ENCODE measurements around the gene KCNK4.

KCNK4 gene

DNA sequence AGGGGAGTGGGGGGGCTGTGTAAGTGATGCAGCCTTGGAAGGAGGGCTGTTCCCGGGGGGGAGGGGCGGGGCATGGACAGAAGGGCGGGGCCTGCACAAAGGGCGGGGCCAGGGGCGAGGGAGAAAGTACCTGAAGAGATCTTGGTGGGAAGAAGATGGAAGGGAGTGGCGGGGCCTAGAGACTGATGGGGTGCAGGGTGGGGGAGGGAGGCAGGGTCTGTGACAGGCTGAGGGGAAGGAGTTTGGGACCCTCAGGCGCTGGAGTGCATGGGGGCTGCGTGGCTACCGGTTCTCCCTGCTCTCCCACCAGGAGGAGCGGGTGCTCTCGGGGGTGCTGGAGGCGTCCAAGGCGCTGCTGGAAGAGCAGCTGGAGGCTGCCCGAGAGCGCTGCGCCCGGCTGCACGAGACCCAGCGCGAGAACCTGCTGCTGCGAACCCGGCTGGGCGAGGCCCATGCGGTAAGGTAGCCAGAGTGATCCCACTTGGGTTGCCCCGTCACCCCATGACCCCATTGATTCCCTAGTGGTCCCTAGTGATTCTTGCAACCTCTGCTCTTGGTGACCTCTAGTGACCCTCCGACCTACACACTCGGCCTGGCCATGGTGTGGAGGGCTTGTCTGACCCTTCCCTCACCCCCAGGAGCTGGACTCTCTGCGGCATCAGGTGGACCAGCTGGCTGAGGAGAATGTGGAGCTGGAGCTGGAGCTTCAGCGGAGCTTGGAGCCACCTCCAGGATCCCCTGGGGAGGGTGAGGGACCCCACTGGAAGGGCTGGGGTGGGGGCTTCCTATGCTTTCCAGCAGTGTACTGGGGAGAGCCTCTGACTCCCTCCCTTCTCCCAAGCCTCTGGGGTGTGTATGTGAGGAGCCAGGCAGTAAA, 52.0 kb downstream of the KCNK4 start:
- H3K27ac ChIP-seq: peak overlapping the region; percentile 99
- peaks cover 57% of the 10 kb centered on the region for H3K36me3 ChIP-seq
- no peaks in the 10 kb centered on the region for H3K9me3 ChIP-seq
- TF ChIP-seq, protein P1, sequence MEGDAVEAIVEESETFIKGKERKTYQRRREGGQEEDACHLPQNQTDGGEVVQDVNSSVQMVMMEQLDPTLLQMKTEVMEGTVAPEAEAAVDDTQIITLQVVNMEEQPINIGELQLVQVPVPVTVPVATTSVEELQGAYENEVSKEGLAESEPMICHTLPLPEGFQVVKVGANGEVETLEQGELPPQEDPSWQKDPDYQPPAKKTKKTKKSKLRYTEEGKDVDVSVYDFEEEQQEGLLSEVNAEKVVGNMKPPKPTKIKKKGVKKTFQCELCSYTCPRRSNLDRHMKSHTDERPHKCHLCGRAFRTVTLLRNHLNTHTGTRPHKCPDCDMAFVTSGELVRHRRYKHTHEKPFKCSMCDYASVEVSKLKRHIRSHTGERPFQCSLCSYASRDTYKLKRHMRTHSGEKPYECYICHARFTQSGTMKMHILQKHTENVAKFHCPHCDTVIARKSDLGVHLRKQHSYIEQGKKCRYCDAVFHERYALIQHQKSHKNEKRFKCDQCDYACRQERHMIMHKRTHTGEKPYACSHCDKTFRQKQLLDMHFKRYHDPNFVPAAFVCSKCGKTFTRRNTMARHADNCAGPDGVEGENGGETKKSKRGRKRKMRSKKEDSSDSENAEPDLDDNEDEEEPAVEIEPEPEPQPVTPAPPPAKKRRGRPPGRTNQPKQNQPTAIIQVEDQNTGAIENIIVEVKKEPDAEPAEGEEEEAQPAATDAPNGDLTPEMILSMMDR (IDR thresholded peaks at IDR 0.05): no peak
- H3K27me3 ChIP-seq: no peaks in the 10 kb centered on the region
- peaks cover 79 to 80% of the 10 kb centered on the region in 2 experiments for H3K4me1 ChIP-seq (ENCODE audit: control insufficient read depth in 1 of 2, insufficient read depth in 1 of 2, low read depth in 1 of 2, low read length in 1 of 2)
- H3K4me3 ChIP-seq (ENCODE audit: low read depth in 1 of 2, low read length in 1 of 2): peak overlapping the region; percentile 88 to 89

DNA sequence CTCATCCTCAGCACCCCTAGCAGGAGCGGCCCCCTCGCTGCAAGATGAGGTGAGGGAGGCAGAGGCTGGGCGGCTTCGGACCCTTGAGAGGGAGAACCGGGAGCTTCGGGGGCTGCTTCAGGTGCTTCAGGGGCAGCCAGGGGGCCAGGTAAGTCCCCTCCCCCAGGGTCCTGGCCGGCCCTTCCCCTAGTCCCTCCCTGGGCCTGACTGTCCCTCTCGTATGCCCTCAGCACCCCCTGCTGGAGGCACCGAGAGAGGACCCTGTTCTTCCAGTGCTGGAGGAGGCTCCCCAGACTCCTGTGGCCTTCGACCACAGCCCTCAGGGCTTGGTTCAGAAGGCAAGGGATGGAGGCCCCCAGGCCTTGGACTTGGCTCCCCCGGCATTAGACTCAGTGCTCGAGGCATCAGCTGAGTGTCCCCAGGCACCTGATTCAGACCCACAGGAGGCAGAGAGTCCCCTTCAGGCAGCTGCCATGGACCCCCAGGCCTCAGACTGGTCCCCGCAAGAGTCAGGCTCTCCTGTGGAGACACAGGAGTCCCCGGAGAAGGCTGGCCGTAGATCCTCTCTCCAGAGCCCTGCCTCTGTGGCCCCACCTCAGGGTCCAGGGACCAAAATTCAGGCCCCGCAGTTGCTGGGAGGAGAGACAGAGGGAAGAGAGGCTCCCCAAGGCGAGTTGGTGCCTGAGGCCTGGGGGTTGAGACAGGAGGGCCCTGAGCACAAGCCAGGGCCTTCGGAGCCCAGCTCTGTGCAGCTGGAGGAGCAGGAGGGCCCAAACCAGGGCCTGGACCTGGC, 52.9 kb downstream of the KCNK4 start:
- Histone ChIP-seq H3K4me1 (ENCODE audit: control insufficient read depth in 1 of 2, insufficient read depth in 1 of 2, low read depth in 1 of 2, low read length in 1 of 2) (peaks cover 70 to 72% of the 10 kb centered on the region in 2 experiments), H3K27me3 (no peaks in the 10 kb centered on the region), H3K9me3 (no peaks in the 10 kb centered on the region), H3K4me3 (ENCODE audit: low read depth in 1 of 2, low read length in 1 of 2) (no peak overlapping the region), H3K27ac (peak overlapping the region; percentile 99), H3K36me3 (peaks cover 65% of the 10 kb centered on the region)
- TF ChIP-seq, protein P1 (IDR thresholded peaks at IDR 0.05): peak; percentile 10

DNA sequence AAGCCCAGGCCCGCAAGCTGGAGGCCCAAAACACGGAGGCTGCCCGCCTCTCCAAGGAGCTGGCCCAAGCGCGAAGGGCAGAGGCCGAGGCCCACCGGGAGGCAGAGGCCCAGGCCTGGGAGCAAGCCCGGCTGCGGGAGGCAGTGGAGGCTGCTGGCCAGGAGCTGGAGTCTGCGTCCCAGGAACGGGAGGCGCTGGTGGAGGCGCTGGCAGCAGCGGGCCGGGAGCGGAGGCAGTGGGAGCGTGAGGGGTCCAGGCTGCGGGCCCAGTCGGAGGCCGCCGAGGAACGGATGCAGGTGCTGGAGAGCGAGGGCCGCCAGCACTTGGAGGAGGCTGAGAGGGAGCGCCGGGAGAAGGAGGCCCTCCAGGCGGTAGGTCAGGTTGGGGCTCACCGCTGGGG, 53.7 kb downstream of the KCNK4 start:
- Histone ChIP-seq H3K27me3 (no peaks in the 10 kb centered on the region), H3K4me1 (ENCODE audit: control insufficient read depth in 1 of 2, insufficient read depth in 1 of 2, low read depth in 1 of 2, low read length in 1 of 2) (peaks cover 62 to 64% of the 10 kb centered on the region in 2 experiments), H3K9me3 (no peaks in the 10 kb centered on the region), H3K27ac (peak overlapping the region; percentile 99), H3K36me3 (peaks cover 73% of the 10 kb centered on the region), H3K4me3 (ENCODE audit: low read depth in 1 of 2, low read length in 1 of 2) (no peak overlapping the region)
- TF ChIP-seq, protein P1 (IDR thresholded peaks at IDR 0.05): no peak

DNA sequence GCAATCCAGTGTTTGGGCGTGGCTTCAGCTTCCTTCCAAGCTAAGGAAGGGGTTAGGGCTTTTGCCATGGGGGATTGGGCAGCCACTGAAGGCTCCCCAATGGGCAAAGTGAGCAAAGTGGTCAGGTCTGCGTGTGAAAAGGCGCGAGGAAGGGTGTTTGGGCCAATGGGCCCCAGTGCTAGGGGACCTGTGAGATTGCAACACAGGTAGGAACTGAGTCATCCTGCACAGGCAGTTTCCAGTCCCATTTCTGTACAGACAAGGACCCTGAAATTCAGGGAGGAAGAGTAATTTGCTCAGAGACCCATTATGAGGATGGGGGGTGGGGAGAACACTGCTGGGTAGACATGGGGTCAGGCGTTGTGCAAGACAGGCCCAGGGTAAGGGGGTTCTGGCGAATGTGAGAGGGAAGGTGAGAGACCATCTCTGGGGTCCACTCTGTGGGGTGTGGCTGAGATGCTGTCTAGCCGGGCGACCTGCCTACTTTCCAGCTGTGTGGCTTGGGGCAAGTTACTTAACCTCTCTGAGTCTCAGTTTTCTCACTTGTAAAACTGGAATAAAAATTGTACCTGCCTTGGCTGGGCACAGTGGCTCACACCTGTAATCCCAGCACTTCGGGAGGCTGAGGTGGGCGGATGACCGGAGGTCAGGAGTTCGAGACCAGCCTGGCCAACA, 56.2 kb downstream of the KCNK4 start:
- H3K9me3 ChIP-seq: no peaks in the 10 kb centered on the region
- H3K36me3 ChIP-seq: peaks cover 94% of the 10 kb centered on the region
- peak overlapping the region; percentile 72 for H3K27ac ChIP-seq
- no peak overlapping the region for H3K4me3 ChIP-seq (ENCODE audit: low read depth in 1 of 2, low read length in 1 of 2)
- peaks cover 40 to 43% of the 10 kb centered on the region in 2 experiments for H3K4me1 ChIP-seq (ENCODE audit: control insufficient read depth in 1 of 2, insufficient read depth in 1 of 2, low read depth in 1 of 2, low read length in 1 of 2)
- no peaks in the 10 kb centered on the region for H3K27me3 ChIP-seq
- TF ChIP-seq, protein P1 (IDR thresholded peaks at IDR 0.05): no peak

DNA sequence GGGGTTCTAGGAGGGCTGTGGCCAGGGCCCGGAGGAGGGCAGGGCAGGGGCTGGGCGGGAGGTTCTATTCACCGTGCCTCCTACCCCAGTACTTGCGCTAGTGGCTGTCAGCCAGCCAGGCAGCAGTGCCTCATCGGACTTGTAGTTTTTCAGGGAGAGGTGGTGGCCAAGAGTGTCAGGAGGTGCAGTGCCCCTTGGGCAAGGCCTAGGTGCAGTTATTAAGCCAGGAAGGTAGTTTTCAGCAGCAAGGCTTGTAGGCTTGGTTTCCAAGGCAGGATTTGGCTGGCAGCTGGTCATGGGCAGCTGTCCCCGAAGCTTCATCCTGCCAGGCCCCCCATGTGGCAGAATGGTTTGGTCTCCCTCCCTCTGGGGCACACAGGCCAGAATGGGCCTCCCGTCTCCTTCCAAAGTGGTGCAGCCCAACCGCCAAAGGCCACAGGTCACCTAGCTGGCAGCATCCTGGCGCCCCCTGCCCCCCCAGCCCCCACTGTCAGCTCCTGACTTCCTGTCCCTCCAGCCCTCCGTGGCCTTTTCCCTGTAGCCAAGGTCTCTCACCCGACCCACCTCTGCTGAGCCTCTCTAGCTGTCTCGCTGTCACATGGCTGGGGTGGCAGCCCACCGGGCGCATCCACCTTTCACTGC, 57.4 kb downstream of the KCNK4 start:
- Histone ChIP-seq H3K9me3 (no peaks in the 10 kb centered on the region), H3K27ac (peak overlapping the region; percentile 27), H3K36me3 (peaks cover 95% of the 10 kb centered on the region), H3K4me1 (ENCODE audit: control insufficient read depth in 1 of 2, insufficient read depth in 1 of 2, low read depth in 1 of 2, low read length in 1 of 2) (peaks cover 28 to 35% of the 10 kb centered on the region in 2 experiments), H3K27me3 (no peaks in the 10 kb centered on the region), H3K4me3 (ENCODE audit: low read depth in 1 of 2, low read length in 1 of 2) (no peak overlapping the region)
- TF ChIP-seq, protein P1 (IDR thresholded peaks at IDR 0.05): no peak
